HEK293 (cell line): ENCODE data around the gene CCDC32.

Source experiments
- CTCF ChIP-seq: fragments of 450-650 bp; formaldehyde crosslinking; IDR thresholded peaks from 2 replicates; pipeline ENCODE4 v1.5.1; 2016; ENCODE audit warnings: missing biosample characterization, missing genetic modification characterization
- YY1 ChIP-seq: fragments of 450-650 bp; formaldehyde crosslinking; IDR thresholded peaks from 2 replicates; pipeline ENCODE4 v1.5.1; 2018; ENCODE audit warnings: missing biosample characterization, missing genetic modification characterization
- ZNF140 ChIP-seq: fragments of 450-650 bp; formaldehyde crosslinking; IDR thresholded peaks from 2 replicates; pipeline ENCODE4 v1.5.1; 2016; ENCODE audit warnings: missing biosample characterization, missing genetic modification characterization
- ZNF623 ChIP-seq: fragments of 450-650 bp; formaldehyde crosslinking; IDR thresholded peaks from 2 replicates; pipeline ENCODE4 v1.5.1; 2016; ENCODE audit warnings: missing biosample characterization, missing genetic modification characterization

DNA sequence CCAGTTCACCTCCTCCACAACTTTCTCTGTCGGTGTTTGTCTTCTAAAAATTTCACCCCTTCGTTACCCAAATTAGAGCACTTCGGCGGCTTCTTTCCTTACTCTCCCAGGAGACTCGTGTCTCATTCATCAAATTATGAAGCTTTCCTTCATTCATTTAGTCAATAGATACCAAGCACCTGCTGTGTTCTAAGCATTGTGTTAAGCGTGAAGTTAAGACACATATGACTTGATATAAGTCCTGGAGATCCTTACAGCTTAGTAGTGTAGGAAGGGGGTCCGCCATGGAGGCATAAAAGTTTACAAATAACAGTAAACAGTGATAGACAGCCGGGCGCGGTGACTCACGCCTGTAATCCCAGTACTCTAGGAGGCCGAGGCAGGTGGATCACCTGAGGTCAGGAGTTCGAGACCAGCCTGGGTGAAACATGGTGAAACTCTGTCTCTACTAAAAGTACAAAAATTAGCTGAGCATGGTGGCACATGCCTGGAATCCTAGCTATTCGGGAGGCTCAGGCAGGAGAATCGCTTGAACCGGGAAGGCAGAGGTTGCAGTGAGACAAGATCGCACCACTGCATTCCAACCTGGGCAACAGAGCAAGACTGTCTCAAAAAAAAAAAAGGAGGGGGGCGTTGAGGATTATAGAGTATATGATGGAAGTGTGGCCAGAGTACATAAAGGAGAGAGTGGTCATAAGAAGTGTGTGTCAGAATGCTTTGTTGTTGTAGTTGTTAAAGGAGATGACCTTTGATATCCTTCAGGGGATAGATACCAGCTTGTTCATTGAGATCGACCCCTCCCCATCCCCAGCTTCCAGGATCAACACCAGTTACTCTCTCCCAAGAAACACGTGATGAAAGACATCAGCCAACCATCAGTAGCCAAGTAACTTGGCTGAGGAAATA lies 744 bp upstream of the CCDC32 start:
- no peak for TF ChIP-seq CTCF (tag by site-specific recombination)
- no peak for TF ChIP-seq ZNF623 (tag by site-specific recombination)
- TF ChIP-seq ZNF140 (tag by site-specific recombination) = no peak
- TF ChIP-seq YY1 = no peak
